ENCODE data around the gene TPSB2.
"Not testable (repeated sequence)": the region's sequence is repeated elsewhere in the genome, so short reads cannot be mapped to it uniquely, and the experiment has no call there.

The TPSB2 gene

DNA sequence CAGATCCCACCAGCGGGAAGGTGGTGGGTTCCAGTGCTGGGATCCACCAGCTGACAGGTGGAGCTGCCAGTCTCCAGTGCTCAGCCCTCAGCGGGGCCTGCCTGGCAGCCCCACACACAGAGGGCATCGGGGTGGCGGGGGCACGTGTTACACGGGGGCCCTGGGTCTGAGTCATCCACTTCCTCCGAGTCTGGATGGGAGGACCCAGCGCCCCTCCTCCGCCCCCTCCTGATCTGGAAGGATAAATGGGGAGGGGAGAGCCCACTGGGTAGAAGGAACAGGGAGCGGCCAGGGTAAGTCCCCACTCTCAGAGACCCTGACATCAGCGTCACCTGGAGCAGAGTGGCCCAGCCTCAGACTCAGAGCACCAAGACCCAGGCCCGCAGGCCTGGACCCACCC, 10.5 kb upstream of the TPSB2 start, which contains the start of gene TPSAB1:
TSS of gene TPSAB1 (plus strand) at position 270 of the 400 bp plus-strand sequence. CDS start 234 bp downstream, outside the sequence.
- CTCF ChIA-PET; POLR2A ChIA-PET; DNase-seq (ENCODE audit: extremely low spot score): not testable (repeated sequence)

DNA sequence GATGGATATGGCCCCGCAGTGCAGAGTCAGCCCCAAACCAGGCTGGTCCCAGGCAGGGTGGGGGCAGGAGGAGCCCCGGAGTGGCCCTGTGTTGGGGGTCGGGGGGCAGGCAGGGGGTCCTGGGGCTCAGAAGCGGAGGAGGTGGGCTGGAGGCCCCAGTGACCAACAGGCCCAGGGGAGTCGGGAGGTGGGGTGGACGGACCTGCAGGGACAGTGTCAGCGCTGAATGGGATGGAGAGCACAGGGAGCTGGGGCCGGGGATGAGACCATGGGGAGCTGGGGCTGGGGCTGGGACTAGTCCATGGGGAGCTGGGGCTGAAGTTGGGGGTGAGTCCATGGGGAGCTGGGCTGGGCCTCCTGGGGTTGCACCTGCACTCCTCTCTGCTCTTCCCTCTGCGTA, 9.6 kb upstream of the TPSB2 start:
- CTCF ChIA-PET; DNase-seq (ENCODE audit: extremely low spot score); POLR2A ChIA-PET: not testable (repeated sequence)

DNA sequence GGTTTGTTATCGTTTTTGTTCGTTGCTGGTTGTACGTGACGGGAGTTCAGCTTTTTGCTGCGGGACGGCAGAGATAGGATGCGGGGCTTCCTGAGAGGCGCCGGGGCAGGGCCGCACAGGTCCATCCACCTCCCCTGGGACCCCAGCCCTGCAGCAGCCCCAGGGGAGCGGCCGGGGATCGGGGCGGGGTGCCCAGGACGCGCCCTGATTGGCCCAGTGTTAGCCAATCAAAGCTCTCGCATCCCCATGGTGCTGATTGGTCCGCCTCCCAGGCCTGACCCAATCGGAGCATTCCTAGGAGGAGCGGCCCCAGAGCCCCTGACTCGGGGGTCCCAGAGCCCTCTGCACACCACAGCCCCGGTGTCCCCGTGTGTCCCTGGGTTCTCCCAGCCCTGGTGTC, 8.9 kb upstream of the TPSB2 start:
- DNase-seq (ENCODE audit: extremely low spot score); CTCF ChIA-PET; POLR2A ChIA-PET: not testable (repeated sequence)

DNA sequence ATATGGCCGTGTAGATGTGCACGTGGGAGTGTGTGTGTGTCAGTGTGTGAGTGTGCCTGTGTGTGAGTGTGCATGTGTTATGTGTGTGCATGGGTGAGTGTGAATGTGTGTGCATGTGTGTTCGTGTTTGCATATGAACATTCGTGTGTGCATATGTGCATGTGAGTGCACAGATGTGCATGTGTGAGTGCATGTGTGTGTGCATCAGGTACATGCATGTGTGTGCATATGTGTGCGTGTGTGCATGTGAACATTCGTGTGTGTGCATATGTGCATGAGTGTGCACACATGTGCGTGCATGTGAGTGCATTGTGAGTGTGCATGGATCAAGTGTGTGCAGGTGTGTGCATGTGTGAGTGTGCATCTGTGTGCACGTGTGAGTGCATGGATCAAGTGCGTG, 8.0 kb upstream of the TPSB2 start:
- TF ChIP-seq, protein P1, sequence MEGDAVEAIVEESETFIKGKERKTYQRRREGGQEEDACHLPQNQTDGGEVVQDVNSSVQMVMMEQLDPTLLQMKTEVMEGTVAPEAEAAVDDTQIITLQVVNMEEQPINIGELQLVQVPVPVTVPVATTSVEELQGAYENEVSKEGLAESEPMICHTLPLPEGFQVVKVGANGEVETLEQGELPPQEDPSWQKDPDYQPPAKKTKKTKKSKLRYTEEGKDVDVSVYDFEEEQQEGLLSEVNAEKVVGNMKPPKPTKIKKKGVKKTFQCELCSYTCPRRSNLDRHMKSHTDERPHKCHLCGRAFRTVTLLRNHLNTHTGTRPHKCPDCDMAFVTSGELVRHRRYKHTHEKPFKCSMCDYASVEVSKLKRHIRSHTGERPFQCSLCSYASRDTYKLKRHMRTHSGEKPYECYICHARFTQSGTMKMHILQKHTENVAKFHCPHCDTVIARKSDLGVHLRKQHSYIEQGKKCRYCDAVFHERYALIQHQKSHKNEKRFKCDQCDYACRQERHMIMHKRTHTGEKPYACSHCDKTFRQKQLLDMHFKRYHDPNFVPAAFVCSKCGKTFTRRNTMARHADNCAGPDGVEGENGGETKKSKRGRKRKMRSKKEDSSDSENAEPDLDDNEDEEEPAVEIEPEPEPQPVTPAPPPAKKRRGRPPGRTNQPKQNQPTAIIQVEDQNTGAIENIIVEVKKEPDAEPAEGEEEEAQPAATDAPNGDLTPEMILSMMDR (IDR thresholded peaks at IDR 0.05; ENCODE audit: control extremely low read depth, extremely low read depth, low read depth, missing control alignments) = no peak
- ChIA-PET POLR2A (no interaction called here), CTCF (no interaction called here)
- no peak for DNase-seq (ENCODE audit: extremely low spot score)

DNA sequence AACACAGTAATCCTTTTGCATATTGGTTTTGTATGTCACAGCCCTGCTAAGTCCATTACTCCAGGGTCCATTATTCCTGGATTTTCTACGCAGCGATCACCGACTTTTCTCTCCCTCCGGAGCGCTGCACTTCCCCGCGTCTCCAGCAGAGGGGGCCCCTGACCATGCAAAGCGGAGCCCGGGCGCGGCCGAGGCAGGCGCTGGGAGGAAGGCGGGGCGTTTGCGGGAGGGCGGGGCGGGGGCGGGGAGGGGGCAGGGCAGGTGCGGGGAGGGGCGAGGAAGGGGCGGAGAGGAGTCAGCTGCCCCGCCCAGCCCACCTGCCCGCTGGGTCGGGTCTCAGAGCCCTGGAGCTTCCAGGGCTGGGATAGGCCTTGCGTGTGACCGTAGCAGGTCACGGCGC, 6.7 kb upstream of the TPSB2 start:
- CTCF ChIA-PET; DNase-seq (ENCODE audit: extremely low spot score); POLR2A ChIA-PET: not testable (repeated sequence)

DNA sequence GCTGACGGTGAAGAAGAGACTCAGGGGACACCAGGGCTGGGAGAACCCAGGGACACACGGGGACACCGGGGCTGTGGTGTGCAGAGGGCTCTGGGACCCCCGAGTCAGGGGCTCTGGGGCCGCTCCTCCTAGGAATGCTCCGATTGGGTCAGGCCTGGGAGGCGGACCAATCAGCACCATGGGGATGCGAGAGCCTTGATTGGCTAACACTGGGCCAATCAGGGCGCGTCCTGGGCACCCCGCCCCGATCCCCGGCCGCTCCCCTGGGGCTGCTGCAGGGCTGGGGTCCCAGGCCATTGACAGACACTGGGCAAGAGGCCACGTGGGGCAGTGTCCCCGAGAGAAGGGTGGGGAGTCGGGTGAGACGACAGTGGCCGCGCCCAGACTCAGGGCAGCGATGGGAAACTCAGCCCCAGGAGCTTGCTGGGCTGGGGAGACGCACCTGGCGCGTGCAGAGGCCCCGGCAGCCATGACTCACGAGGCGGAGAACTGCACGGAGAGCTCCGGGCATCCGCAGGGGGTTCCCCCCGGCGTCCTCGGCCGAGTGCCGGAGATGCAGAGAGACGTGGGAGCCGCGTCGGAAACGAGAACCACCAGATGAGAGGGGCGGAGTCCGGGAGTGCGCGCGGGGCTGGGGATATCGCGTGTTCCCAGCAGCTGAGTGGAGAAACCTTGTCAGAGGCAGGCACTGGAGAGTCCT, 2.2 kb upstream of the TPSB2 start:
- POLR2A ChIA-PET = not testable (repeated sequence)

DNA sequence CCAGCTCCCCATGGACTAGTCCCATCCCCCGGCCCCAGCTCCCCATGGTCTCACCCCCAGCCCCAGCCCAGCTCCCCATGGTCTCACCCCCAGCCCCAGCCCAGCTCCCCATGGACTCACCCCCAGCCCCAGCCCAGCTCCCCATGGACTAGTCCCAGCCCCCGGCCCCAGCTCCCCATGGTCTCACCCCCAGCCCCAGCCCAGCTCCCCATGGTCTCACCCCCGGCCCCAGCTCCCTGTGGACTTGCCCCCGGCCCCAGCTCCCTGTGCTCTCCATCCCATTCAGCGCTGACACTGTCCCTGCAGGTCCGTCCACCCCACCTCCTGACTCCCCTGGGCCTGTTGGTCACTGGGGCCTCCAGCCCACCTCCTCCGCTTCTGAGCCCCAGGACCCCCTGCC, 1.3 kb upstream of the TPSB2 start:
- CTCF ChIA-PET; POLR2A ChIA-PET; DNase-seq (ENCODE audit: extremely low spot score): not testable (repeated sequence)

More for the DNA sequence above, 2.2 kb upstream of the TPSB2 start:
- CTCF ChIA-PET; DNase-seq (ENCODE audit: extremely low spot score): not testable (repeated sequence)

DNA sequence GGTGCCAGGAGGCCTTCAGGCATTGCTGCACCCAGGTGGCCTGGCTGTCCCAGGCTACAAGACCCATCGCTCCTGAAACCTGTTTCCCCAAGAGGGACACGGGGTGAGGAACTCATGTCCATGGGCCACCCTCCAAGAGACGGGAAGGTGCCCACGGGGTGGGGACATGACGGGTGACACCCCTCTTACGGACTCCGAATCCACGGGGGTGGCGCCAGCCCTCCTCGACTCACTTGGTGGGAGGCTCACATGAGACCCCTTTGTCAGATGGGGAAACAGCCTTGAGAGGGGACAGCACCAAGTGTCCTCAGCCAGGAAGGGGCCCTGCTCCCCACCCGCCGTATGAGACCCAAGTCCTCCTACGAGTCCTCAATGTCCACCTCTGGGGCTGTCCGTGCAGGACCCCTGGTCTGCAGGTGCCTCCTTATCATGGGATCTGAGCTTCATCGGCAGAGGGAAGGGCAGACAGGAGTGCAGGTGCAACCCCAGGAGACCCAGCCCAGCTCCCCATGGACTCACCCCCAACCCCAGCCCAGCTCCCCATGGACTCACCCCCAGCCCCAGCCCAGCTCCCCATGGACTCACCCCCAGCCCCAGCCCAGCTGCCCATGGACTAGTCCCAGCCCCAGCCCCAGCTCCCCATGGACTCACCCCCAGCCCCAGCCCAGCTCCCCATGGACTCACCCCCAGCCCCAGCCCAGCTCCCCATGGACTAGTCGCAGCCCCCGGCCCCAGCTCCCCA, 658 bp upstream of the TPSB2 start:
- DNase-seq (ENCODE audit: extremely low spot score); POLR2A ChIA-PET; CTCF ChIA-PET: not testable (repeated sequence)

DNA sequence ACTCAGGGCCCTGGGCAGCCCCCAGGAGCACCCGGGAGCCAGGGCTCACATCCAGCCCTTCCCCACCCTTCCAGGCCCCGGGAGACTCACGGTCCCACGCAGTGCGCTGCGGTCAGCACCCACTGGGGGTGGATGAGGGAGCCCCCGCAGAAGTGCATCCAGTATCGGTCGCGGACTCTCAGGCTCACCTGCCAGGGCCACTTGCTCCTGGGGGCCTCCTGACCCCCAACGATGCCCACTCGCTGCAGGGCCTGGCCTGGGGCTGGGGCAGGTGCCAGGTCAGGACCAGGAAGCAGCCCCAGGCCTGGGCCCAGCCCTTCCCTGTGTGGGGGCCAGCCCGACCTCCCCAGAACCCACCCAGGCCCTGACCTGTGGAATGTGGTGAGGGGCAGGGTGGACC, 508 bp downstream of the TPSB2 start:
- DNase-seq (ENCODE audit: extremely low spot score); POLR2A ChIA-PET; CTCF ChIA-PET: not testable (repeated sequence)

DNA sequence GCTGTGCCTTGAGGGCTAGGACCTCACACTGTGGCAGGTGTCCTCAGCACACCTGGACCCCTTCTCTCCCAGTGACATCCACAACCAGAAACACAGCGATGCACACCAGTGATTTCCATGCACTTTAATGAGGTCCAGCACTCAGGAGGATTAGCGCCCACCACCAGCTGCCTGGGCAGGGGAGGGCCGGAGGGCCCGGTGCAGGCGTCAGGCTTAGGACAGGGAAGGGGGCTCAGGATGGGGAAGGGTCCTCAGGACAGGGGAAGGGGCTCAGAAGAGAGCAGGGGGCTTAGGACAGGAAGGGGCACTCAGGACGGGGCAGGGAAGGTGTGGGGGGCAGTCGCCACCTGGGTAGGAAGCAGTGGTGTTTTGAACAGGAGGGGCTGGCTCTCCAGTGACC, 1.8 kb downstream of the TPSB2 start:
- DNase-seq (ENCODE audit: extremely low spot score); CTCF ChIA-PET; POLR2A ChIA-PET: not testable (repeated sequence)

DNA sequence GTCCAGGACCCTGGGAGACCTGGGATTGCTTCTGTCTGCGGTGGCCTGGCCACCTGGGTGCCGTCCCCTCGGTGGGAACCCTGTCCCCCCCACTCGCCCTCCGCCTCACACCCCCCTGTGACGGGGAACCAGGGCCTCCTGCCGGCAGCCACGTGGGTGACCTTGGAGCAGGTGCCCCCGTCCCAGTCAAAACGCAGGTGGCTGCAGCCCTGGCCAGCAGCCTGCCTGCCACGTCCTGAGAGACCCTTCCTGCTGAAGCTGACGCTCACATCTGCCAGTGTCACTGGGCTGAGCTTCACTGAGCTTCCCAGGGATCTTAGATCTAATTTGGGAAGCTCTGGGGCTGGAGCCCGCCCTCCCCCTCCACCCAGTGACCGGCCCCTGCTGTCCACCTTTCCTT, 3.3 kb downstream of the TPSB2 start:
- POLR2A ChIA-PET; DNase-seq (ENCODE audit: extremely low spot score); CTCF ChIA-PET: not testable (repeated sequence)

DNA sequence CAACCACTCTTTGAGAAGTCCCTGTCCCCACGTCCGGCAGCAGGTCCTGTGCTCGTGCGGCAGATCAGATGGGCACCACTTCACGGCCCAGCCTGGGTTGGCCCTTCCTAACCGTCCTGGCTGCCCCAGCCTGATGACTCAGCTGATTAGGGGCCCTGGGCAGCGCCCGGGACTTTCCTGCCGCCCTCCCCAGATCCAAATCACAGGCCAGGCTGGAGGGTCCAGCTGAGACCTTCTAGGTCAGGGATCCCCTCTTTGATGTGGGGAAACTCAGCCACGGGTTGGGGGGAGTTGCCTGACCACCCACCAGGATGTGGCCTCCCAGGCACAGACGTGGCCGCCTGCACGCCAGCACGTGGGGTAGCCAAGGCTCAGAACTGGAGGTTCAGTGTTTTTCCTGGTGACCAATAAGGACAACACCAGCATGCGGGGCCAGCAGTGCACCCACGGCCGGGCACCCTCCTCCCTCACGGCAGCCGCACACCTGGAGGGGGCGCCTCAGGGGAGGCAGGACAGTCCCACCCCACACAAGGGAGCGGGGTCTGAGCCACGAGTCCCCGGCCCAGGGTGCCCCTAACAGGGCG, 4.2 kb downstream of the TPSB2 start:
- POLR2A ChIA-PET; CTCF ChIA-PET; DNase-seq (ENCODE audit: extremely low spot score): not testable (repeated sequence)

DNA sequence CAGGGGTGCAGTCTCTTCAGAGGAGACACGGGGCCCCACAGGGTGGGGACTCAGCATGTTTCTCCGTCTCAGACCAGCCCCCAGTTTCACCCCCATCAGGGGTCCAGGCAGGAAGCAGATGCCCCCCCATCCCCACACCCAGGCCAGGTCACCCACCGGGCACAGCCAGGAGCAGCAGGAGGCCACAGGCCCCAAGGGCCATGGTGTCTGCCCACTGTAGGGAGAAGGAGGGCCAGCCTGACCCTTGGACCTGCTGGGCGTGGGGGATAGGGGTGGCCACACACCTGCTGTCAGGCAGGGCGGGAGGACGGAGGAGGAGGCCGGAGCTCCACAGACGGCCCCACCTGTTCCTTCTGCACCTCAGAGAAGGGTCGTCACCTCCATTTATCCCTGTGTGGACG, 4.9 kb downstream of the TPSB2 start, which contains the start of gene TPSG1:
TSS of gene TPSG1 (minus strand) at position 218 of the 401 bp plus-strand sequence. CDS start at position 202, 16 bp downstream.
- TF ChIP-seq, protein P1 (IDR thresholded peaks at IDR 0.05; ENCODE audit: control extremely low read depth, extremely low read depth, low read depth, missing control alignments) = no peak
- DNase-seq (ENCODE audit: extremely low spot score) = no peak
- ChIA-PET CTCF (no interaction called here), POLR2A (no interaction called here)

Data from GM10248 (cell line).